GM21528 (cell line): ENCODE results near the gene CAMK2D.

ENCODE experiments used
- ATAC-seq: cut with Tn5 transposase; IDR thresholded peaks from one replicate; pipeline ENCODE4 v1.9.1; 2021; ENCODE audit warnings: mild to moderate bottlenecking, moderate library complexity; ENCODE audit not compliant: unreplicated experiment, low FRiP score

Gene CAMK2D

DNA sequence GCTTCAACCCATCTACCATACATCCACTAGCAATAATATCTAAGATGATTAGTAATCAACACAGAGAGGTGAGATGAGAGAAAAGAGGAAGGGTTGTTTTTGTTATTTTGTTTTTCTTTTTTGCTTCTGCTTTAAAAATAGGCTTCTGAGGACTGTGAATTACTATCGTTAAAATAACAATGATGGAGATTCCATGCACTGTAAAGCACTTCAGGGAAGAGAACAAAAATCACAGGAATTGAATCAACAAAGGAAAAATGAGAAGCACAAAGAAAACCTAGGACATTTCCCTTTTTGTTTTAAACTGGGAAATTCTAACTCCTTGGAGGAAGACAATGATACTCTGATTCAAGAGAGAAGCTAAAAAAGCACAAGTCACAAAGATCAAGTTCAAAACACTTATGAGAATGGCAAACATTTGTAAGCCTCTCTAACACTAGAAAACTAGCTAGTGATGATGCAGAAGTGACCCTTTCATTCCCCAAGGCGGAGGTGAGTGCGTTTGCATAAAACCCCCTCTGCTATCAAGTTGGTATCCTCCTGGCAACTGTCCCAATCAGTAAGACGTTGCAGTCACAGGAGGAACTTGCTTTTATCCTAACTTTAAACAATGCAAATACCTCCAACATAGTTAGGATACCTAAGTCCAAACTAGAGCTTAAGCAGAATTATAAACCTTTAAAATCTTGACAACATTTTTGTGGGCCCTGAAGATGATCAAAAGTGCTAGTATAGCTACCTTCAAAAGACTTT is 308.5 kb downstream of the CAMK2D start:
- ATAC-seq: no peak

DNA sequence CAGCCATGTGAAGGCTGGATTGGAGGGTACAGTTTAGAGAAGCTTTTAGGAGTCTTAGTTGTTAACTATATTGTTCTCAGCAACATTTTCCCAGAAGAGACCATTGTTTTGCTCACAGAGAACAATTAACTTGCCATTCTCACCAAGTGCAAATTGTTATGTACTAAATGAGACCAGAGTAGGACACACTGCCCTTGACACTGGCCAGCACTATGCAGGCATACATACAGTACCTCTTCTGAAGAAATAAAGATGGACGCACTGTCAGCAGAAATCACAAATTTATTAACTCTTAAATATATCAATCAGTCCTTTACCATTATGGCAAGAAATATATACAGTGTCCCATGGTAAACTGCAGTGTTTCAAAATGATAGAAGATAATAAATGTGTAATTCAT is 309.4 kb downstream of the CAMK2D start:
- ATAC-seq: no peak

DNA sequence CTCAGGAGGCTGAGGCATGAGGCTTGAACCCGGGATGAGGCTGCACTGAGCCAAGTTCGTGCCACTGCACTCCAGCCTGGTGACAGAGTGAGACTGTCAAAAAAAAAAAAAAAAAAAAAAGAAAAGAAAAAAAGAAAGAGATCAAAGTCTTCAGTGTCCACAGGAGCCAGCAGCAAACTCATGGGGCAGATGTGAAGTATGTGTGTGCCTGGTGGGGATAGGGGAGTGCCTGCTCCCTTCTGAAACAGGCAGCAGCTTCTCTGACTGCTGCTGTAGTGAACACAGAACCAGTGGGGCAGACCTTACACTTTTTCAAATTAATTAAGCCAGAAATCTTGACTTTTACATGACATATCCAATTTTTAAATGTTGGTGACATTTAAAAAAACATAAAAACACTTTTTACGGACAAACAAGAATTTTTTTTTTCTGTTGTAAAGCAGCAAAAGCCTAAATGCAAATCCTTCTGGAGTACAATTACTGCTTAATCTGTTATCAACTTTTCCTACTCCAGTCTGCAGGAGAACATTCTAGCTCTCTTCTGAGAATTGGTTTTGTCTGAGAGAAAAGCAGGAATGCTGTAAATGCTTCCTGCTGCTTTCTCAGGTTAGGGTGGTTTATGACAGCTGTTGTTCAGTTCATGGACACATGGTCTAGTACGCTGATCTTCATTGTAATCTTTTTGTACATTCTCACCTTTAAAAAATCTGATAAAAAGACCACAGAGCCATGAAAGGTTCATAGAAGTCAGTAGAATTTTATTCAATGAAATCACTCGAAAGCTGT is 311.1 kb downstream of the CAMK2D start:
- ATAC-seq: no peak

DNA sequence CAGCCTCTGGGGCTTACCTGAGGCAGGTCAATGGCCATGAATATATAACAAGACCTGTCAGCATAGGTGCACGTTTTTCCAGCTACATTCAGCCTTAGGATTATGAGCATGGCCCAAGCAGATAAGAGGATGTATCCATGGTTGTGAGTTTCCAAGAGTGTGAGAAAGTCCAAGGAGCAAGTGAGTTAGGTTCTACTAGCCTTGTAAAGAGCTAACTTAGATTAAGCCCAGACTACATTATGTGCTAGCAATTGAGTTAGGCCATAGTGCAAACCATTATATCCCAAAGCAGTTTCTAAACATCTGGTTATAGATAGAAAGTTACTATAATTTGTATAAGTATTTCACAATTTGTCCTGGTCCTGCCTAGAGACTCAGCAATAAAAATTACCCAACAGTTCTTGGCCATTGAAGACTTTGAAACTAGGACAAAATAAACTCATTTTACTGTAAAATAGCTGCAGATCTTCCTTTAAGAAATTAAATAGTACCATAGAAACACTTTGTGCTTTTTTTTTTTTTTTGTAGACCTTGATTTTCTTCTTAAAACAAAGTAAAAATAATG is 312.0 kb downstream of the CAMK2D start:
- ATAC-seq: no peak

DNA sequence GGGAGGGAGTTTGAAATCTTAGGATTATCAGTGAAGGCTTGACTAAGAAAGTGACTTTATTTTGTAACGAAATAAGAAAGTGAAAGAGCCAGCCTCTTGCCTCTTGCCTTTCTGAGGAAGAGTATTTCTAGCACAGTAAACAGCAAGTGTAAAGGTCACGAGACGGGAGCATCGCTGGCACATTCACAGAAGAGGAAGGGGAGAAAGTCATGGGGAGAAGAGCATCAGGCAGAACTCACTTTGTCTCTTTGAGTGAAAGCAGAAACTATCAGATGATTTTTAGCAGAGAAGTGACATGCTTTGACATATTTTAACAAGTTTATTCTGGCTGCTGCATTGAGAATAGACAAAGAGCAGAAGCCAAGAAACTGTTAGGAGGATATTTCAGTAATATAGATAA is 313.8 kb downstream of the CAMK2D start:
- no peak for ATAC-seq

DNA sequence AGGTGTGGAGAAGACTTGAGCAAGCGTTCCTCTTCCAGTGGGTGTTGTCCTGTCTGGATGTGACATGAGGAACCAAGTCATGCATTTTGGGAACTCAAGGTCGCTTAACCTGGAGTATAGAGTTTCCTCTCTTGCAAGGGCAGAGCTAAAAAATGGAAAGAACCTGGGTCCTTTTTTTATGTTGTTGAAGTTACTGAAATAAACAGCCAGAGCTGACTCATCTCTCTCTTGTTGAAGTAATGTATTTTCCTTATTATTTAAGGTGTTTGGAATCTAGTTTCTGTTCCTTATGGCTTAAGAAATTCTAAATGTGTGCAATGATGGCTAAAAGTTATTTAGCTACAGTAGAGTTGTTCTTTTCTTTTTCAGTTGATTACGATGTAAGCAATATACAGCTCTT is 314.5 kb downstream of the CAMK2D start:
- ATAC-seq: no peak

DNA sequence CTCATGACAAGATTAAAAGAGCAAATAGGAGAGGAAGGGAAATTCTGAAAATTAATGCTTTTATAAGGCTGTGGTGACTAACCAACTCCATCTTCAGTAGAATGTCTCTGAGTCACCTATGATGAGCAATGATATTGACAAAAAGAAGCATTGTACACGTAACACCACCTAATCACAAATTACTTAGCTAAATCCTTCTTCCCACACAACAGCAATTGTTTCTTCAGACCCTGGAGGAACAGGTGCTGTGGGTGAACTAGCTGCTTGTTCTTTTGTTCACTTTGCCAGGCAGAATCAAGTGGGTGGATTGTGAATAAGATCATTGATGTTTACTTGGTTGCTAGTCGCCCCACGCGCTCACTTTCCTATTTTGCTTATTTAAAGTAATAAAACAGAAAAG is 315.5 kb downstream of the CAMK2D start:
- ATAC-seq: no peak

DNA sequence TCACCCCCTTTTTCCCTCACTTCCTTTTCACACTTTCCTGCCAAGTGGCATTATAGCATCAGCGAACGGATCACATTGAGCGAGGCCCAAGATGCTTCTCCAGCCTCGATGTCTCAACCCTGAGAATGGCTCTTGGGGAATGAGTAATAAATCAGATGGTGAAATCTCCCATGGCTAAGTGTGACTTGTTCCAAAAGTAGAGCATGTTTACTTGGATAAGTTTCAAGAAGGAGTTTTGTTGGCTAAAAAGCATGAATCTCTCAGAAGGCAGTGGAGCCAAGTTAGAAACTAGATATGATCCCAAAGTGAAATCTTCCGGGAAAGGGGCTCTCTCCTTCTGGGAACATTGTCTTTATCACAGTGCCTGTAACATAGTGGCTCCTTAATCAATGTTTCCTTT is 316.3 kb downstream of the CAMK2D start:
- ATAC-seq: no peak

DNA sequence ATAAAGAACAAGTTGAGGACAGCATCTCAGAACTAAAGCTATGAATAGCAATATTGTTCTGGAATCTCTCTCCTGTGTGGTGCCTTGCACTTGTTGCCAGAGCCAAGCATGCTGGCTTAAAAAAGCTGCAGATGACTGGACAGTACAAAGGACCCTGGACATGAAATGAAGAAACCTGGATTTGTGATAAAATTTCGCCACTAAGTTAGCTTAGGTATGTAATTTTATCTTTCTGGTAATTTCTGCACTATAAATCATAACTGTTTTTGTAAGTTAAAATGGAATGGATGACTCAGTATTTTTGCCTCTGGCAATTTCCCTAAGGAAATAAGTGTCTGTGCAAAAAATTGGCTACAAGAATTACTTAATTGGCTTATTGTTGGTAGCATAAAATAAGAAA is 317.2 kb downstream of the CAMK2D start:
- no peak for ATAC-seq

DNA sequence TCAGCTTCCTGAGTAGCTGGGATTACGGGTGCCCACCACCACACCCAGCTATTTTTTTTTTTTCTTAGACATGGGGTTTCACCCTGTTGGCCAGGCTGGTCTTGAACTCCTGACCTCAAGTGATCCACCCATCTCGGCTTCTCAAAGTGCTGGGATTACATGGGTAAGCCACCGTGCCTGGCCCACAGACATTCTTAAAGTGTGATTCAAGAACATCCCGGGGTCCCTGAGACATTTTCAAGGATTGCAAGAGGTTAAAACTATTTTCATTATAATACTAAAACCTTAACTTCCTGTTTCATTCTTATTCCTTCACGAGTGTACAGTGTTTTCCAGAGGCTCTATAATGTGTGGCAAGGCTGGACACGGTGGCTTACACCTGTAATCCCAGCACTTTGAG is 318.7 kb downstream of the CAMK2D start:
- ATAC-seq: no peak

DNA sequence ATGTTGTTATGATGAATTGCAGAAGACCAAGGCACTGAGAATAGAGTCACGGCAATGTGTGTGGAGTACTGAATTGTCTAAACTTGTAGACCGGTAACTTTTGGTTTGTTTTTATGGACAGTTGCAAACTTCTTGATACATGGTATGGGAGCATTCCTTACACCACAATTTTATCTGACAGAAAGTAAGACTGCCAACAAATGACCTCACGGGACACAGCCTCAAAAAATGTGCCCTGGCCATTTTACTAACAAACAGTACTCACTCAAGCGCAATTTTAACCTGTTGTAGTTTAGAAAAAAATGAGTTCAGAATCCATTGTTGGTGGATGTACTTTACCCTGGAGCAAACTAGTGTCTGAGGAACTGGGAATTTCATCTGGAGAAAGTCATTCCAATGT is 321.2 kb downstream of the CAMK2D start:
- ATAC-seq: no peak

DNA sequence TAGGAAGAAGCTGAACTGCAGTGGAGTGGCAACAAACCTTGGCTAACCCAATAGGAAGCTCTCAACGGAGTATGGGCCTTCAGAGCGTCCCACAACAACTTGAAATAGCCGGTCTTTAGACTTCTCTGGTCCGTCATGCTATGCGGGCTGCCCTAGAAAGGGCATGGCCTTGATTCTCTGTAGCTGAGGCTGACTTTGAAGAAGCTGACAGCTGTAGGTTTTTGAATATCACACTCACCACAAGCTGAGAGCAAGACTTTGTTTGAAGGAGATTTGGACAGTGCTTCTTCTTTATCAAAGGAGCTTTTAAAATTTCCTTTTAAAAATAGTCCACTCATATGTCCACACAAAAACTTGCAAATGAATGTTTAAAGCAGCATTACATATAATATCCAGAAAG is 322.9 kb downstream of the CAMK2D start:
- no peak for ATAC-seq

DNA sequence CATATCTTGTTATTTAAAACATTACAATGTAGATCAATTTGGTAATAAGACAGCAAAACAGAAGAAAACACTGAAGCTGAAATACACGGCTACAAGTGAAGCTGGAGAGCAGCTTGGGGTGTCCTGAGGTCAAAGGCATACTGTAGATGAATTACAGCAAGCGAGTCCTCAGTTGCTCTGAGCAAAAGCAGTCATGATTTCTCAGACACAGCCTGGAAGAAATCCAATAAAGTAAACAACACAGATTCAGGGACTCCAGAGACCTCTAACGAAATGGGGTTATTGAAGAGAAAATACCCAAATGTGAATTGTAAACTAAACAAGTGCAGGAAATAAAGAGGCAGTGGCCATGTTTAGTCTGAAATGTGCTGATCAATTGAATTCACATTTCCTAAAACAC is 324.4 kb downstream of the CAMK2D start:
- ATAC-seq: no peak

DNA sequence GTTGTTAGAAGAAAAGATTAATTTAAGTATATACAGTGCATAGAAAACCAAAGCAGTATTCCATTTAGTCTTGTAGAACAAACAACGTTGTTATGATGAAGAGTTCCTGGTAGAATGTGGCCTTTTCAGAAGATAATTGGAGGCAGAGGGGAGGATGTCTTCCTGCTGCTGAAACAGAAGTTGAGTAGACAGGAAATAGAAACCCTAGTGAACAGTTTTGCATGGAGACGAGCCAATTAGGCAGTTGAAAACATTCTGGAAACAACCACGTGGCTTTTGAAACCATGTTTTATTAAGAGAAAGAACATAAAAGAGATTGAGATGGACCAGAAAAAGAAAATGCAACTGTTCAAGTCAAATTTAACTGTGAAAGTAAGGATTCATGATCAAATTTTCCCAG is 325.2 kb downstream of the CAMK2D start:
- ATAC-seq: no peak

DNA sequence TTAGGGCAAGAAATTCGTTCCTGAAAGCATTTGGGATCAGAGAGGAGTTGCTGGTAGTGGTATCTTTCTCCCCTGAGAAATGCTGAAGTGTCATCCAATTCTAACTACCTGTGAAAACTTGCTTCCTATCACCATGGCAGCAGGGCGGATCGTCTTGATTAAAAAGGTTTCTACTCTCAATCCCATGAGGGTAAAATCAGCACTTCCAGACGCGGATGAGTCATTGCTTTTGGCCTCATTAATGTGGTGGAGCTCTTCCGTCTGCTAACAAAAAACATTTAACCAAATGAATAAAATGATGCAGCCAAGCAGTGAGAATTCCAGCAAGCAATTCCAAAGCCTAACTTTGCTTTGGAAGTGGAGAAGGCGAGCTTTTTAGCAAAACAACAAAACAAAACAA is 325.6 kb downstream of the CAMK2D start:
- no peak for ATAC-seq

DNA sequence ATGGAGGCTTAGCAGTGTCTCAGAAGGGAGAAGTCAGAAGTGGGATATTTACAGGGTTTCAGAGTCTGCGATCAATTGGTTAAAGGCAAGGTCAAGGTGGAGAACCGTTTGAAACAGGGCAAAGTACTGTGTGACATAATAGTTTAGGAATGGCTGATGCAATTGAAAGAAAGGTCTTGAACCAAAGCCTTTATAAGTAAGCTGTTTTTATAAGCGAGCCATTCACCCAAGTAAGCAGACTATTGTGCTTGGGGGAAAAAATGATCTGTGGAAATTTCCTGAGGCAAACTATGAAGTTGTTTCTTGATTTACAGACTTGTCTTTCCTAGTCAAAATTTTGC is 327.3 kb downstream of the CAMK2D start:
- ATAC-seq: no peak

DNA sequence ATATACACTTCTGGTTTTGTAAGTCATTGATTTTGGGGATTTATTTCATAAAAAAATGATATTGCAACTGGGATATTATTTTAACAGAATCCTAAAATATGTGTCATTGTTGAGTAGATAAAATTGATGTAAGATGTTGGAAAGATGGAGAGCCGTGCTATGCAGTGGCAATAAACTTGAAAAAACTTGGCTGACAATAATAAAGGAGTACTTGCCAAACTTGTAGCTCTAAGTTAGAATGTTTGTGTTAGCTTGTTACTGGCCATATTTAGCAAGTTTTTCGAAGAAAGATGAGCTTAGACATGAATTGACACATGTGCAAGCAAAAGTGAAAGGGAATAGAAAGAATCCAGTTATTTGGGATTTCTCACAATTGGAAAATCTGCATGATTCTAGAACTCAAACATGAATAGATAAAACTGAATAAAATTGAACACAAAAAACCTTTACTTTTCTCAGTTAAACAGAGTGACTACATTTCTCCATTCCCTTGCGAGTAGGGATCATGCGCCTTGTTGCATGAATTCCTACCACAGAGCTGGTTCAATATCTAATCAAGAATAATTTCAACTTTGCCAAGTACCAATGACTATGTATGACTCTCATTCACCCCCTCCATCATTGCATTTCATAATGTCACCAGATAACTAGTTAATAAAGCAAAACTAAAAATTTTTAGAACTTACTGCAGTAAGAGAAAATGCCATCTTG is 327.8 kb downstream of the CAMK2D start:
- no peak for ATAC-seq

DNA sequence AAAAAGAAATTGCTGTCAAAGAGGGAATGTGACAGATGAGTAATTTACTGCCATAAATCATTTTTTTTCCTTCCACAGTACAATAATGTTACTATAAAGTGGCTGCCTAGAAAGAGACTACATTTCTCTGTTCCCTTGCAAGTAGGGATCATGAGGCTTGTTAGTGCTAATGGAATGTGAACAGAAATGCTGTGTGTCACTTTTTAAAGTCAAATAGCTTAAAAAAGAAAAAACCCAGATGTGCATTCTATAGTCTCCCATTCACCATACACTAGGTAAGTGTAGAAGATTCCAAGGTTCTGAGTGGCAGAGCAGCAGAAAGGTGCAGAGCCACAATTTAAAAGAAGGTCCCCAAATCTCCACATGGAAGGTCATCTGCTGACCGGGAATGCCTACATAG is 328.4 kb downstream of the CAMK2D start:
- ATAC-seq: no peak

DNA sequence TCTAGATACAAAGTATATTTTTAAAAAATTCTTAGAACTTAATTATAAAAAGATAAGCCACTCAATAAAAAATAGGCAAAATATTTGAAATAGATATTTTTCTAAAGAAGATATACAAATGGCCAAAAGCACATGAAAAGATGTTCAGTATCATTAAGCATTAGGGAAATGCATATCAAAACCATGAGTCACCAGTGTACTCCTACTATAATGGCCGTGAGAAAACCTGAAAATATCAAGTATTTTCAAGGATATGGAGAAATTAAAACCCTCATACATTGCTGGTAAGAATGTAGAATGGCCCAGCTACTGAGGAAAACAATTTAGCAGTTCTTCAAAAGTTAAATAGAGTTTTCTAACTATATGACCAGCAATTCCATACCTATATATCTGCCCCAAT is 337.9 kb downstream of the CAMK2D start:
- no peak for ATAC-seq

DNA sequence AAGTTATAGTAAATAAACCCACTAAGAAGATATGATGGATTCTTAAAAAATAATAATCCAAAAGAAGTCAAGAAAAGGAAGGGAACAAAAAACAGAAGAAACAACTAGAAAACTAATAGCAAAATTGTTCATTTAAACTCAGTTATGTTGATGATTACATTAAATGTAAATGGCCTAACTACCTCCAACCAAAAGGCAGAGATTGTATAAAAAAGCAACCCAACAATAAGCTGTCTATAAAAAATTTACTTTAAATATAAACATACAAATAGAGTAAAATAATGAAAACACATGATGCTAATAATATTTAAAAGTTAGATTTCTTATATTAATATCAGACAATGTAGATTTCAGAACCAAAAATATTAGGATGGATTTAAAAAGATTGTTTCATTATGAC is 340.6 kb downstream of the CAMK2D start:
- no peak for ATAC-seq

DNA sequence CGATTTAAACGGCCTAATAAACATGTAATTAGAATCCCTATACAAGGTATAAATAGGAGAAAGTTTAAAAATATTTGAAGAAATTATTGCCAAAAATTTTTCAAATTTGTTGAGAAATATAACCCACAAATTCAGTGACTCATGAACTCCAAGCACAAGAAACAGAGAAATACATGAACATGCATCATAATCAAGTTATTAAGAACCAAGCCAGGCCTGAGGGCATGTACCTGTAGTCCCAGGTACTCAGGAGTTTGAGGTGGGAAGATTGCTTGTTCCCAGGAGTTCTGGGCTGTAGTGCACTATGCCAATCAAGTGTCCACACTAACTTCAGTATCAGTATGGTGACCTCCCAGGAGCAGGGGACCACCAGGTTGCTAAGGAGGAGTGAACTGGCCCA is 341.9 kb downstream of the CAMK2D start:
- ATAC-seq: no peak
